GM12878 (cell line): ENCODE results near the gene P2RX6. TPM values are rescaled to one million over a fixed set of nuclear protein-coding genes. Genes with fewer than 3 reads are reported as not detected.

ENCODE experiments used
- microRNA counts: library from miRNA; unstranded; fragments of <30 nt; microRNA quantifications from one replicate; lab custom pipeline; 2016
- microRNA-seq: library from miRNA; unstranded; fragments of <30 nt; microRNA quantifications from one replicate; pipeline ENCODE4, GENCODE V29; 2018
- polyA plus RNA-seq, 11 experiments: library from polyadenylated mRNA; depleted of rRNA in 4 of 11; unstranded in 6 of 11; stranded (reverse) in 5 of 11; fragments of >200 nt; fragmentation: Nextera tagmentation in 4 of 11; fragmentation: Illumina TruSeq in 1 of 11; extraction: Ambion mirVana in 4 of 11; extraction: Trizol in 1 of 11; gene quantifications; 1 replicate in 1 of 11; 2 replicates in 10 of 11; pipeline versions ENCODE4 v1.2.1 to v1.2.3, GENCODE V29; 2011 to 2016; ENCODE audit warnings: inconsistent platforms in 2 of 11, missing spikeins in 2 of 11, low read depth in 1 of 11
- small RNA-seq: library from RNA; depleted of rRNA; stranded (forward); fragments of <200 nt; gene quantifications from one replicate; pipeline ENCODE3, GENCODE V24; 2014
- total RNA-seq, 4 experiments: library from RNA; depleted of rRNA in 3 of 4; stranded (reverse); fragments of >200 nt in 3 of 4; fragmentation: Illumina TruSeq in 1 of 4; extraction: Trizol in 1 of 4; gene quantifications; 2 replicates each; pipeline versions ENCODE4 v1.2.1 to v1.2.3, GENCODE V29; 2013 to 2021

The P2RX6 gene
- total and polyA plus RNA-seq, 10 of the 15 experiments (the other 5 are each of a cell fraction or from before 2014, with no cell fraction given) = 0.03 to 0.21 (median 0.07) TPM; not detected in 5

MicroRNA genes within 50 kb of the gene (microRNA counts, 767-probe panel; counts per million panel counts)
- microRNA hsa-miR-649 (lab: Ali Mortazavi, UCI) = 55.3 counts per million

Small RNA genes lying within 50 kb of the gene (microRNA-seq; reads per million reads assigned to microRNA genes)
- not detected for gene MIR649

Small RNA genes lying within 50 kb of the gene (small RNA-seq; reads per million reads assigned to genes)
- gene MIR649 = not detected

Other genes starting within 250 kb of the P2RX6 start
Only the 7 nearest of the 9 such genes appear.
- gene SNAP29, start 156.2 kb upstream of the P2RX6 start, total RNA-seq (2014; rRNA removed) = 12.3 and 14.6 TPM in 2 replicates
- gene SNAP29, start 156.2 kb upstream of the P2RX6 start, total RNA-seq (2014; rRNA removed; fragmentation: Illumina TruSeq; extraction: Trizol) = 13.8 and 14.6 TPM in 2 replicates
- gene SNAP29, start 156.2 kb upstream of the P2RX6 start, total RNA-seq (2021) = 23.2 and 23.6 TPM in 2 replicates
- gene SNAP29, start 156.2 kb upstream of the P2RX6 start, polyA plus RNA-seq (2011; rRNA removed) = 32.2 and 36.9 TPM in 2 replicates
- gene SNAP29, start 156.2 kb upstream of the P2RX6 start, polyA plus RNA-seq (2014; fragmentation: Illumina TruSeq; extraction: Trizol) = 45.7 and 75.2 TPM in 2 replicates
- 1 to 10 TPM; 4.7 to 8.2 TPM for gene SNAP29, start 156.2 kb upstream of the P2RX6 start, polyA plus RNA-seq (2014; fragmentation: Nextera tagmentation; extraction: Ambion mirVana)
- gene SNAP29, start 156.2 kb upstream of the P2RX6 start, polyA plus RNA-seq (2014; rRNA removed) = 32.7 and 33.6 TPM in 2 replicates
- gene SNAP29, start 156.2 kb upstream of the P2RX6 start, polyA plus RNA-seq (2016; fragmentation: Nextera tagmentation; extraction: Ambion mirVana) = 10 to 100 TPM; 38.0 to 42.0 TPM
- gene CRKL, start 97.8 kb upstream of the P2RX6 start, total RNA-seq (2014; rRNA removed) = 30.8 and 36.6 TPM in 2 replicates
- 25.8 and 25.9 TPM in 2 replicates for gene CRKL, start 97.8 kb upstream of the P2RX6 start, total RNA-seq (2014; rRNA removed; fragmentation: Illumina TruSeq; extraction: Trizol)
- gene CRKL, start 97.8 kb upstream of the P2RX6 start, total RNA-seq (2021) = 57.8 and 61.2 TPM in 2 replicates
- 32.4 and 39.3 TPM in 2 replicates for gene CRKL, start 97.8 kb upstream of the P2RX6 start, polyA plus RNA-seq (2011; rRNA removed)
- 36.7 and 37.5 TPM in 2 replicates for gene CRKL, start 97.8 kb upstream of the P2RX6 start, polyA plus RNA-seq (2014; fragmentation: Illumina TruSeq; extraction: Trizol)
- gene CRKL, start 97.8 kb upstream of the P2RX6 start, polyA plus RNA-seq (2014; fragmentation: Nextera tagmentation; extraction: Ambion mirVana) = 10 to 100 TPM; 12.6 to 17.1 TPM
- 29.9 and 33.4 TPM in 2 replicates for gene CRKL, start 97.8 kb upstream of the P2RX6 start, polyA plus RNA-seq (2014; rRNA removed)
- gene CRKL, start 97.8 kb upstream of the P2RX6 start, polyA plus RNA-seq (2016; fragmentation: Nextera tagmentation; extraction: Ambion mirVana) = 10 to 100 TPM; 32.4 to 33.0 TPM
- 0.11 and 0.34 TPM in 2 replicates for gene AIFM3, start 47.9 kb upstream of the P2RX6 start, total RNA-seq (2014; rRNA removed)
- gene AIFM3, start 47.9 kb upstream of the P2RX6 start, total RNA-seq (2014; rRNA removed; fragmentation: Illumina TruSeq; extraction: Trizol) = not detected in 2 replicates
- gene AIFM3, start 47.9 kb upstream of the P2RX6 start, total RNA-seq (2021) = 0.26 and 0.40 TPM in 2 replicates
- not detected in 2 replicates for gene AIFM3, start 47.9 kb upstream of the P2RX6 start, polyA plus RNA-seq (2011; rRNA removed)
- gene AIFM3, start 47.9 kb upstream of the P2RX6 start, polyA plus RNA-seq (2014; fragmentation: Illumina TruSeq; extraction: Trizol) = not detected in 2 replicates
- gene AIFM3, start 47.9 kb upstream of the P2RX6 start, polyA plus RNA-seq (2014; fragmentation: Nextera tagmentation; extraction: Ambion mirVana) = not detected
- 0.04 and 0.15 TPM in 2 replicates for gene AIFM3, start 47.9 kb upstream of the P2RX6 start, polyA plus RNA-seq (2014; rRNA removed)
- gene AIFM3, start 47.9 kb upstream of the P2RX6 start, polyA plus RNA-seq (2016; fragmentation: Nextera tagmentation; extraction: Ambion mirVana) = under 1 TPM in 1 of 2 experiments, not detected in 1; 0.06 TPM
- 31.8 and 35.2 TPM in 2 replicates for gene LZTR1, start 32.9 kb upstream of the P2RX6 start, total RNA-seq (2014; rRNA removed)
- gene LZTR1, start 32.9 kb upstream of the P2RX6 start, total RNA-seq (2014; rRNA removed; fragmentation: Illumina TruSeq; extraction: Trizol) = 13.9 and 14.5 TPM in 2 replicates
- 42.8 and 50.3 TPM in 2 replicates for gene LZTR1, start 32.9 kb upstream of the P2RX6 start, total RNA-seq (2021)
- 8.7 and 17.5 TPM in 2 replicates for gene LZTR1, start 32.9 kb upstream of the P2RX6 start, polyA plus RNA-seq (2011; rRNA removed)
- gene LZTR1, start 32.9 kb upstream of the P2RX6 start, polyA plus RNA-seq (2014; fragmentation: Illumina TruSeq; extraction: Trizol) = 16.6 and 25.1 TPM in 2 replicates
- 1 to 10 TPM in 1 of 2 experiments, under 1 TPM in 1; 0.82 to 1.1 TPM for gene LZTR1, start 32.9 kb upstream of the P2RX6 start, polyA plus RNA-seq (2014; fragmentation: Nextera tagmentation; extraction: Ambion mirVana)
- gene LZTR1, start 32.9 kb upstream of the P2RX6 start, polyA plus RNA-seq (2014; rRNA removed) = 44.0 and 50.1 TPM in 2 replicates
- 10 to 100 TPM; 15.0 to 21.2 TPM for gene LZTR1, start 32.9 kb upstream of the P2RX6 start, polyA plus RNA-seq (2016; fragmentation: Nextera tagmentation; extraction: Ambion mirVana)
- 52.2 and 52.9 TPM in 2 replicates for gene THAP7, start 13.0 kb upstream of the P2RX6 start, total RNA-seq (2014; rRNA removed)
- 10.5 and 13.6 TPM in 2 replicates for gene THAP7, start 13.0 kb upstream of the P2RX6 start, total RNA-seq (2014; rRNA removed; fragmentation: Illumina TruSeq; extraction: Trizol)
- 30.5 and 35.7 TPM in 2 replicates for gene THAP7, start 13.0 kb upstream of the P2RX6 start, total RNA-seq (2021)
- 8.3 and 16.9 TPM in 2 replicates for gene THAP7, start 13.0 kb upstream of the P2RX6 start, polyA plus RNA-seq (2011; rRNA removed)
- gene THAP7, start 13.0 kb upstream of the P2RX6 start, polyA plus RNA-seq (2014; fragmentation: Illumina TruSeq; extraction: Trizol) = 3.5 and 10.5 TPM in 2 replicates
- 1 to 10 TPM in 1 of 2 experiments, under 1 TPM in 1; 0.66 to 6.9 TPM for gene THAP7, start 13.0 kb upstream of the P2RX6 start, polyA plus RNA-seq (2014; fragmentation: Nextera tagmentation; extraction: Ambion mirVana)
- gene THAP7, start 13.0 kb upstream of the P2RX6 start, polyA plus RNA-seq (2014; rRNA removed) = 52.8 and 53.4 TPM in 2 replicates
- gene THAP7, start 13.0 kb upstream of the P2RX6 start, polyA plus RNA-seq (2016; fragmentation: Nextera tagmentation; extraction: Ambion mirVana) = 10 to 100 TPM; 54.4 to 58.3 TPM
- gene SLC7A4, start 17.4 kb downstream of the P2RX6 start, total RNA-seq (2014; rRNA removed) = 0.06 and 0.27 TPM in 2 replicates
- gene SLC7A4, start 17.4 kb downstream of the P2RX6 start, total RNA-seq (2014; rRNA removed; fragmentation: Illumina TruSeq; extraction: Trizol) = not detected in 2 replicates
- 0.11 and 0.21 TPM in 2 replicates for gene SLC7A4, start 17.4 kb downstream of the P2RX6 start, total RNA-seq (2021)
- not detected in 2 replicates for gene SLC7A4, start 17.4 kb downstream of the P2RX6 start, polyA plus RNA-seq (2011; rRNA removed)
- 0.07 TPM in 1 of 2 replicates, not detected in the other for gene SLC7A4, start 17.4 kb downstream of the P2RX6 start, polyA plus RNA-seq (2014; fragmentation: Illumina TruSeq; extraction: Trizol)
- gene SLC7A4, start 17.4 kb downstream of the P2RX6 start, polyA plus RNA-seq (2014; fragmentation: Nextera tagmentation; extraction: Ambion mirVana) = not detected
- 0.11 TPM in 1 of 2 replicates, not detected in the other for gene SLC7A4, start 17.4 kb downstream of the P2RX6 start, polyA plus RNA-seq (2014; rRNA removed)
- gene SLC7A4, start 17.4 kb downstream of the P2RX6 start, polyA plus RNA-seq (2016; fragmentation: Nextera tagmentation; extraction: Ambion mirVana) = under 1 TPM in 1 of 2 experiments, not detected in 1; 0.25 TPM
- gene LRRC74B, start 30.8 kb downstream of the P2RX6 start, total RNA-seq (2014; rRNA removed) = not detected in 2 replicates
- gene LRRC74B, start 30.8 kb downstream of the P2RX6 start, total RNA-seq (2014; rRNA removed; fragmentation: Illumina TruSeq; extraction: Trizol) = not detected in 2 replicates
- gene LRRC74B, start 30.8 kb downstream of the P2RX6 start, total RNA-seq (2021) = not detected in 2 replicates
- gene LRRC74B, start 30.8 kb downstream of the P2RX6 start, polyA plus RNA-seq (2011; rRNA removed) = not detected in 2 replicates
- not detected in 2 replicates for gene LRRC74B, start 30.8 kb downstream of the P2RX6 start, polyA plus RNA-seq (2014; fragmentation: Illumina TruSeq; extraction: Trizol)
- not detected for gene LRRC74B, start 30.8 kb downstream of the P2RX6 start, polyA plus RNA-seq (2014; fragmentation: Nextera tagmentation; extraction: Ambion mirVana)
- not detected in 2 replicates for gene LRRC74B, start 30.8 kb downstream of the P2RX6 start, polyA plus RNA-seq (2014; rRNA removed)
- not detected for gene LRRC74B, start 30.8 kb downstream of the P2RX6 start, polyA plus RNA-seq (2016; fragmentation: Nextera tagmentation; extraction: Ambion mirVana)